Stimulated activated CD4-positive, alpha-beta T cell treated with anti-CD3 and anti-CD28 coated beads, Interleukin-1b, Interleukin-23, amount 100 ng/mL, for 24 hours (primary cell): ENCODE results near the gene CHST11.

Experiments used
- DNase-seq, 4 experiments: peaks; one replicate each; pipeline ENCODE4 v3.0.0-alpha.2; 2020; ENCODE audit warnings: low read depth in 4 of 4, low spot score in 1 of 4

CHST11 gene

DNA sequence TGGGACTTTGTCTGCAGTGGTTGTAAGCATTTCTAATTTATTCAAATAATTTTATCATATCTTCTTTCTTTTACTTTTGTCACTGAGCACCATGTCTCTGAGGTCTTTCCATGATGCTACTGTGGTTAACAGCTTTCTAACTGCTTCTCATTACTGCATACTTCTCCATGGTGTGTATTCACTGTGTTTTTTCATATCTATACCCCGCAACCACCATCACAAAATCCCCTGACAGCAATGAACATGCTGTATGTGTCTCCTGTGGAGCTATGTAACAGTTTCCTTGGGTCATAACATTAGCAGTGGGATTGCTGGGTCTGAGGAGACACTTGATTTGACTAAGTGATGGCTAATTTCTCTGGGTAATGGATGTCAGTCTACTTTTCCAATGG is 29.2 kb upstream of the CHST11 start:
- no peak for DNase-seq

DNA sequence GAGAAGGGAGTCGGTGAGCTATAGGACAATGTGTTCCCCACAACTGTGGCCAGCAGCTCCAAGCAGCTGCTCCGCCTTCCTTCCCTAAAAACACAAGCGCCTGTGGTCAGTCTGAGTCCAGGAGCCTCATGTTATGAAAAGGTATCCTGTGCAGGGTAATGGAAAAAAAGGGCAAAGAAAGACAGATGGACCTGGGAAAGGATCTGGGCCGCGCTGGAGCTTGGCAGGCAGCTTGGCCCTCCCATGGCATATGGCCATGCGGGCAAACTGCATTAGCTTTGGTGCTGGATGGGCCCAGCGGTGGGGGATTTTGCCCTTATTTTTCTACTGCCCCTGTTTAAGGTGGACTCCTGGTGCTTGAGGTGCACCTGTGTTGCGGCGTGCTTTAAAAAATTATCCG is 23.7 kb upstream of the CHST11 start:
- DNase-seq: no peak

- DNase-seq: no peak
Observed at GRCh38 chr12:104434129-104434528, 22.6 kb upstream of the CHST11 start.

GRCh38 chr12:104435175-104435574 is 21.6 kb upstream of the CHST11 start:
- DNase-seq: no peak

DNA sequence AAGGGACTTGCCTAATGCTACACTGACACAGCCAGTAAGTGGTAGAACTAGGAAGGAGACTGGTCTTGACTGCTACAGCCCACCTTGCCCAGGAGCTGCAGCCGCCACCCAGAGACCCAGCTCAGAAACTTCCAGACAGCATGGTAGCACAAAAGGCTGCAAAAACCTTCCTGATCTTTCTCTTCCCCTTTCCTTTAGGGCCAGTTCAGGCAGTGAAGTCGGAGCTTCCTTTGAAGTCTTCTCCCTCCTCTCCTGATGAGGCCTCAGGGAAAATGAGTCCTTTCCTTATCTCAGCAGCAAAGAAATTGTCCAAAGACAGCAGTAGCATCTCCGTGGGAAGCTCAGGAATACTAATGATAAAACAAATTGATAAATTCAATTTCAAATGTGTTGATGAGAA is 21.0 kb upstream of the CHST11 start:
- DNase-seq: no peak

DNA sequence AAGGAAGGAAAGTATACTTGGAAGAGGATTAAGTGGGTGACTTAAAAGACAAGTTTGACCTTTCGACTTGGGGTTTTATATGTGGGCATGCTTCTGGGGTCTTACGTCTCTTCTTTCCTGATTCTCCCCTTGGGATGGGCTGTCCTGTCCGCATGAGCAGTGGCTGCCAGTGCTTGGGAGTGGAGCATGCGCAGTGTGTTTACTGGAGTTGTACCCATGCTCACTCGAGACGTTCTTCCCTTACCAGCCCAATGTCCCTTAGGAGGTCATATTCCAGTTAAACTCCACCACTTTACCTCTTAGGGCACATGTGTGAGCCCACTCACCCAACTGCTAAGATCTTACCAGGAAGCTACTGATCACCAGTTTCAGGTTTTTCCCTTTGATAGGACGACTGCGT is 20.0 kb upstream of the CHST11 start:
- no peak for DNase-seq

DNA sequence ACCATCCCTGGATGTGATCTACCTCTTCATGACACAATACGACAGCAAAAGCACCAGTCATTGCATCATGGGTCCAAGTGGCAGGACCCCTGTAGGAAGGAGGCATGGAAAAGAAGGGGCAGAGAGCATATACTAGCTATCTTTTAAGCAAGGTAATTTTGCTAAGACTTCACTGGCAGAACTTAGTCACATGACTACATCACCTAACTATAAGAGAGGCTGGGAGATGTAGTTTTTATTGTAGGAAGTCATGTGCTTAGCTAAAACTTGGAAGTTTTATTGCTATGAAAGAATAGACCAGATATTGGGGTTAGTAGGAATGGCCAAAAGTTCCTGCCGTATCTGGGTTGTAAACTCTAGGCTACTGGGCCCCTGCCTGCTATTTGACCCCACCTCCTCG is 18.6 kb upstream of the CHST11 start:
- DNase-seq: no peak

GRCh38 chr12:104439137-104439536 is 17.6 kb upstream of the CHST11 start:
- no peak for DNase-seq

- DNase-seq: no peak
Observed at GRCh38 chr12:104443008-104443407, 13.7 kb upstream of the CHST11 start.

DNA sequence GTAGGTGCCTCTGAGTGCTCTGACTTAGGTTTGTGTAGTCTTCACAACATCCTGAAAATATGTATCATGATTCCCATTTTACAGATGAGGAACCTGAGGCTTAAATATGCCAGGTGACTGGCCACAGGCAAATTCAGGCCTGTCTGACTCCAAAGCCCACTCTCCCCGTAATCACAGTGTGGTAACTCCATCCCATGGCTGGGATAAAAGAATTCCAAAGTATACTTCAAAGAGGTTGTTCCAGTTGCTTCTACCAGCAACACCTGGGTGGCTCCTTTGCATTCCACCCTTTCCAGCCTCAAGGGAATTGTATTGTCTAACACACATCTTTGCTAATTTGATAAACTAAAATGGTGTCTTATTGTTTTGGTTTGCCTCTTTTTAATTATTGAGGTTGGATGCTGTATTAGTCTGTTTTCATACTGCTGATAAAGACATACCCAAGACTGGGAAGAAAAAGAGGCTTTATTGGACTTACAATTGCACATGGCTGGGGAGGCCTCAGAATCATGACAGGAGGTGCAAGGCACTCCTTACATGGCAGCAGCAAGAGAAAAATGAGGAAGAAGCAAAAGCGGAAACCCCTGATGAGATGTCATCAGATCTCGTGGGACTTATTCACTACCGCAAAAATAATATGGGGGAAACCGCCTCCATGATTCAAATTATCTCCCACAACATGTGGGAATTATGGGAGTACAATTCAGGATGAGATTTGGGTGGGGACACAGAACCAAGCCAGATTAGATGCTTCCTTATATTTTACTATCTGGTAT is 9.9 kb upstream of the CHST11 start:
- DNase-seq: no peak

GRCh38 chr12:104448031-104448430 is 8.7 kb upstream of the CHST11 start:
- DNase-seq: no peak

DNA sequence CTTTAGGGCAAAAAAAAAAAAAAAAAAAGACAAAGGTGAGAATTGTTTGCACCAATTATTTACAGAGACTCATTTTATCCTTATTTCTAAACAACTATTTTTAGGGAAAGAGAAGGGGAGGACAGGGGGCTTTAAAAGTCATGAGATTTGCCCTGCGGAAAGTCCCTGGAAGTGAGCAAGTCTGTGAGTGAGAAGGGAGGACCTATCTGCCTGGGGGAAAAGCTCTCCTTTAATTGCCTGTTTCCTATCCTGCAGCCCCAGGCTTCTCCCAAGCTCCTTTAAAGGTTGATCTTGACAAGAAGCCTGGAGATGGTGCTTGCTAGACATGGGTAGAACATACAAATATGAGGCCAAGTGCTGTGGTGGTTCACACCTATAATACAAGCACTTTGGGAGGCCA is 8.3 kb upstream of the CHST11 start:
- no peak for DNase-seq

- no peak for DNase-seq
Observed at GRCh38 chr12:104450700-104451099, 6.0 kb upstream of the CHST11 start.

- DNase-seq: no peak
Observed at GRCh38 chr12:104452087-104452486, 4.7 kb upstream of the CHST11 start.

GRCh38 chr12:104453133-104453532 is 3.6 kb upstream of the CHST11 start:
- no peak for DNase-seq

DNA sequence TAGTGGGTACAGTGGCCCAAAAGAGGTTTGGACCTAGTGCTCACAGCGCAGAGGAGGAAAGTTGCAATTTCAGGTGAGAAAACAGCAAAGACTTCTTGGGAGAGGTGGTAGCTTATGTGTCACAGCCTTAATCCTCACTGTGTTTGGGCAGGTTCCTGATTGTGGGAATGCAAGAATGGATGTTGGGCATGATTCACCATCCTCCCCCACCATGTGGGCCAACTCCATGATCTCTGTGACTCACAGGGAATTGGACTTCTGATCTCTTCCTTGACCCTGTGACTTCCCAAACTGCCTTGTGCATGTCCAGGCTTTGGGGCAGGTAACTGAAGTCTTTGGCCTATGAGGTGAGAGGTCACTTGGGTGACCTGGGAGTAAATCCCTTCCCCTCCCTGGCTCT is 1.8 kb upstream of the CHST11 start:
- DNase-seq: no peak

GRCh38 chr12:104455578-104456416 is 951 bp upstream of the CHST11 start:
- DNase-seq: no peak

DNA sequence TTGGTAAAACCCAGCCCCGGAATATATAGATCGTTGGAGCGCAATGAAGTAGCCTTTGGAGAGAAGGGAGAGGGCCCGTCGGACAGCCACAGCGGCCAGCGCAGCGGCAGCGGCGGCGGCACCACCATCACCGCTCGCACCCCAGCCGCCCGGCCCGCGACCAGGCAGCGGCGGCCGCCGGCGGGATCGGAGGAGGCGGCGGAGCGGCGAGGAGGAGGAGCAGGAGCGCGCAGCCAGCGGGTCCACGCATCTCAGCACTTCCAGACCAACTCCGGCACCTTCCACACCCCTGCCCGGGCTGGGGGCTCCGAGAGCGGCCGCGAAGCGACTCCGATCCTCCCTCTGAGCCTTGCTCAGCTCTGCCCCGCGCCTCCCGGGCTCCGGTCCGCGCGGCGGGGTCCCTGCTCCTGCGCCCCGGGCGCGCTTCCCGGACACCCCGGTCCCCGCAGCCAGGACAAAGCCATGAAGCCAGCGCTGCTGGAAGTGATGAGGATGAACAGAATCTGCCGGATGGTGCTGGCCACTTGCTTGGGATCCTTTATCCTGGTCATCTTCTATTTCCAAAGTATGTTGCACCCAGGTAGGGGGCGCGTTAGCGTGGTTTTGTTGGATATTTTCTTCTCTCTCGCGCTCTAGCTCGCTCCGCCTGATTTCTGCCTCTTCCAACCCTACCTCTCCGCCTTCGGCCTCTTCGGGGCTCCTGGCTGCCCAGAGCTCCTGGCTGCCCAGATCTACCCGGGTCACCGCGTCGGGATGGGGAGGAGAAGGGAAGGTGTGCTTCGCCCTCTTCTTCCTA is 400 bp downstream of the CHST11 start:
- peak in 3 of 4 experiments; percentile 30 to 54 (median 44) for DNase-seq

GRCh38 chr12:104457746-104458693 is 1.3 kb downstream of the CHST11 start:
- peak in 3 of 4 experiments; percentile 17 to 46 (median 32) for DNase-seq

GRCh38 chr12:104458694-104459367 is 2.1 kb downstream of the CHST11 start:
- no peak for DNase-seq
